ENCODE data around the gene CARD8.

The CARD8 gene

DNA sequence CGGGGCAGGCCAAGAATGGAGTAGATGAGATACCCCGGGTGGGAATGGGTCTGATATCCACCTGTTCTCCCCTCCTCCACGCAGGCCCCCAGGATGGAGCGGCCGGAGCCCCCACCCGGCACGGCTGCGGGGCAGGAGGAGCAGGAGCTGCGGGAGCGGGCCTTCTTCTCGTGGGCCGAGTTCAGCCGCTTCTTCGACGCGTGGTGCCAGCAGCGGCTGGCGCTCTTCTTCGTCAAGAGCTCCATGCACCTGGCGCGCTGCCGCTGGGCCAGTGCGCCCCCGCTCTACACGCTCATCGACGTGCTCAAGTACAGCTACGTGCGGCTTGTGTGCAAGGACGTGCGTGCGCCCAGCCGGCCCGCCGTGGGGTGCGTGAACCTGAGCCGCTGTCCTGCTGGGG is 84.0 kb downstream of the CARD8 start:
- TF ChIP-seq CTCF (conservative IDR thresholded peaks at IDR 0.05; ENCODE audit: control insufficient read depth, insufficient read depth, low read depth, low read length) = no peak
- H3K4me3 ChIP-seq (ENCODE audit: control insufficient read depth, low read depth, low read length) = peak overlapping the region; percentile 89
- no peak for DNase-seq (ENCODE audit: low read depth)

DNA sequence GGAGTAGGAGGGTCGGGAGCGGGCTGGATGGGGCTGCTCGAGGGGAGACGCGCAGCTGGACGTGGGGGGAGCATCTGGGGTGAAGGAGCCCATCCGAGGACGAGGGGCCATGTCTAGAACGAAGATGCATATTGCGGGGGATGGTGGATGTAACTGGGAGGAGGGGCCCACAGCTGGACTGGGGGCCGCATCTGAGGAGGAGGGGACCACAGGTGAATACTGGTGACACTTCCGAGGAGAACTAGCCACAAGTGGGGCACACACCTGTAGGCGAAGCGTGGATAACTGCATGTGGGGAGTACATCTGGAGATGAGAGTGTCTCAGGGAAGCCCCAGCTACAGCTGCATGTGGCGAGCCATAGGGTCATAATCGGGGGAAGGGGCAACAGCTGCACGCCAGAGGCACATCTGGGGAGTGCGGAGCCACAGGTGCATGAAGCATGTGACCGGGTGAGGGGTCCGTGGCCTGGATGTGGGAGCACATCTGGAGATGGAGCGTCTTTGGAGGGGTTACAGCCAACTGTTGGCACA is 84.8 kb downstream of the CARD8 start:
- TF ChIP-seq CTCF (conservative IDR thresholded peaks at IDR 0.05; ENCODE audit: control insufficient read depth, insufficient read depth, low read depth, low read length) = no peak
- H3K4me3 ChIP-seq (ENCODE audit: control insufficient read depth, low read depth, low read length) = peak overlapping the region; percentile 89
- DNase-seq (ENCODE audit: low read depth) = no peak

DNA sequence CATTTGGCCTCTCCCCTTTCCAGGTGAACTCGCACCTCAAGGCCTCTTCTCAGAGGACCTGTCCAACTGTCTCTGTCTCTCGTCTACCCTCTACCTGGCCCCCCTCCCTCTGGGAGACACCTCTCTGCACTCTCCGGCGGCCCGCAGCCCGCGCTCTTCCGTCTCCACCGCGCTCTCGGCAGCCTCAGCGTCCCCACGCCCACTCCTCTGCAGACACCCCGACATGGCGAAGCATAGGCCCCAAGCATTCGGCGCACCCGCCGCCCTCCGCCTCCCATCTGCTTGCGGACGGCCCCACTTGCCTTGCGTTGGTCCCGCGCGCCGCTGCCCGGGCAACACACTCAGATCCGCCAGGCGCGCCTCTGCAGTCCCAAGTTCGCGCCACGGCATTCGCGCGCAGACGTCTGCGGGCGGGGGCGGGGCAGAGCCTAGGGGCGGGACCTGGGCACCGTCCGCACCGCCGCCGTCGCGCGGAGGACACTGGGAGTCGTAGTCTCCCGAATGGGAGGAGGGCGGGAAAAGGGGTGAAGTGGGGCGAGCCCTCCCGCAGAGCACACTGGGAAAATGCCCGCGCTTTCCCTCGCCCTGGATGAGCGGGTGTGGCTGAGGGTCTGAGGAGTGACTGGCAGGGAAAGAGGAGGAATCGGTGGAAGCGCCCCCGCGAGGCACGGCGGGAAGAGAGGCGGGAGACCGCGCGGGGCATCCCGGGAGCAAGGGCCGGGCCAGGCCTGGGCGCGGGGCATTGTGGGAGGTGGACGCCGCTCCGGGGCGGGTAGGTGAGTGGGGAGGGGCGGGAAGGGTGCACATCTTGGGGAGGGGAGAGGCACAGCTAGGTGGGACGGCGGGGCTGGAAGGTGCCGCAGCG is 85.5 kb downstream of the CARD8 start, which contains the start of the genes LIG1 and ZSWIM9:
TSS of gene LIG1 (minus strand) at position 406 of the 865 bp plus-strand sequence. CDS start 4,778 bp downstream, outside the sequence.
TSS of gene ZSWIM9 (plus strand) at position 742 of the 865 bp plus-strand sequence. CDS start 1,123 bp downstream, outside the sequence.
- no peak for TF ChIP-seq CTCF (conservative IDR thresholded peaks at IDR 0.05; ENCODE audit: control insufficient read depth, insufficient read depth, low read depth, low read length)
- H3K4me3 ChIP-seq (ENCODE audit: control insufficient read depth, low read depth, low read length) = peak within 1 kb of the TSS; percentile 89
- peak; percentile 92 for DNase-seq (ENCODE audit: low read depth)

- peak; percentile 55 for DNase-seq (ENCODE audit: low read depth)
- peak overlapping the region; percentile 89 for H3K4me3 ChIP-seq (ENCODE audit: control insufficient read depth, low read depth, low read length)
- TF ChIP-seq CTCF (conservative IDR thresholded peaks at IDR 0.05; ENCODE audit: control insufficient read depth, insufficient read depth, low read depth, low read length) = no peak
Observed at GRCh38 chr19:48169578-48169938, 86.2 kb downstream of the CARD8 start.

DNA sequence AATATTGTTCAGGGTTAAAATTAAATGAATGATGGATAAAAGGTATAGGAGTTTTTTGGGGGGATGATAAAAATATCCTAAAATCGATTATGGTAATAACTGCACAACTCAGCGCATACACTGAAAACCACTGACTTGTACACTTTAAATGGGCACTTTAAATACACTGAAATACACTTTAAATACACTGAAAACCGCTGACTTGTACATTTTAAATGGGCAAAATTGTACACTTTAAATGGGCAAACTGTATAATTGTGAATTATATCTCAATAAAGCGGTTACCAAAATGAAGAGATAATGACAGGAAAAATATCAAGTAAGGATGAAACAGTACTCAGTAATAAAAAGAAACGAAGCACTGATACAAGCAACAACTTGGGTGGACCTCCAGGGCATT is 87.0 kb downstream of the CARD8 start:
- no peak for TF ChIP-seq CTCF (conservative IDR thresholded peaks at IDR 0.05; ENCODE audit: control insufficient read depth, insufficient read depth, low read depth, low read length)
- DNase-seq (ENCODE audit: low read depth) = no peak
- no peak overlapping the region for H3K4me3 ChIP-seq (ENCODE audit: control insufficient read depth, low read depth, low read length)

- TF ChIP-seq CTCF (conservative IDR thresholded peaks at IDR 0.05; ENCODE audit: control insufficient read depth, insufficient read depth, low read depth, low read length) = no peak
- H3K4me3 ChIP-seq (ENCODE audit: control insufficient read depth, low read depth, low read length) = no peak overlapping the region
- no peak for DNase-seq (ENCODE audit: low read depth)
Observed at GRCh38 chr19:48158210-48158790, 97.4 kb downstream of the CARD8 start.
